ENCODE data around the gene SLC16A14.

Gene SLC16A14

GRCh38 chr2:230042195-230042594 is 26.5 kb downstream of the SLC16A14 start:
- no peak for DNase-seq

GRCh38 chr2:230023313-230023712 is 45.4 kb downstream of the SLC16A14 start:
- DNase-seq: no peak

GRCh38 chr2:230019742-230020141 is 49.0 kb downstream of the SLC16A14 start:
- DNase-seq: no peak

GRCh38 chr2:230018153-230018552 is 50.6 kb downstream of the SLC16A14 start:
- DNase-seq: no peak

GRCh38 chr2:230016844-230017243 is 51.9 kb downstream of the SLC16A14 start:
- no peak for DNase-seq

GRCh38 chr2:230012267-230012884 is 56.3 kb downstream of the SLC16A14 start:
- DNase-seq: no peak

- DNase-seq: no peak
These were observed 57.1 kb downstream of the SLC16A14 start for GRCh38 chr2:230011617-230012016.

- no peak for DNase-seq
These were observed 58.2 kb downstream of the SLC16A14 start for GRCh38 chr2:230010501-230010900.

- DNase-seq: no peak
These were observed 60.0 kb downstream of the SLC16A14 start for GRCh38 chr2:230008708-230009066.

- peak; percentile 75 for DNase-seq
These were observed 60.6 kb downstream of the SLC16A14 start for GRCh38 chr2:230007931-230008707.

- no peak for DNase-seq
These were observed 68.4 kb downstream of the SLC16A14 start for GRCh38 chr2:230000118-230000841.

GRCh38 chr2:229997565-229997964 is 71.2 kb downstream of the SLC16A14 start:
- no peak for DNase-seq

GRCh38 chr2:229996320-229996719 is 72.4 kb downstream of the SLC16A14 start:
- DNase-seq: no peak

- no peak for DNase-seq
These were observed 75.5 kb downstream of the SLC16A14 start for GRCh38 chr2:229993236-229993635.

Data from T-helper 9 cell (primary cell).